Renal cortical epithelial cell (primary cell): Measurements from ENCODE around the gene MBD3L4. TPM values are rescaled to one million over a fixed set of nuclear protein-coding genes. Genes with fewer than 3 reads are reported as not detected.
"Not testable (repeated sequence)": the region's sequence is repeated elsewhere in the genome, so short reads cannot be mapped to it uniquely, and the experiment has no call there.

ENCODE experiments used
- DNase-seq: peaks from one replicate; pipeline ENCODE4 v3.0.0-alpha.2; 2011; ENCODE audit warnings: low read depth
- total RNA-seq: library from RNA; depleted of rRNA; stranded (reverse); fragments of >200 nt; gene quantifications from 2 replicates; pipeline ENCODE4 v1.2.3, GENCODE V29; 2014

The MBD3L4 gene
- total RNA-seq, 1 donor from 2014 or later: not detected

DNA sequence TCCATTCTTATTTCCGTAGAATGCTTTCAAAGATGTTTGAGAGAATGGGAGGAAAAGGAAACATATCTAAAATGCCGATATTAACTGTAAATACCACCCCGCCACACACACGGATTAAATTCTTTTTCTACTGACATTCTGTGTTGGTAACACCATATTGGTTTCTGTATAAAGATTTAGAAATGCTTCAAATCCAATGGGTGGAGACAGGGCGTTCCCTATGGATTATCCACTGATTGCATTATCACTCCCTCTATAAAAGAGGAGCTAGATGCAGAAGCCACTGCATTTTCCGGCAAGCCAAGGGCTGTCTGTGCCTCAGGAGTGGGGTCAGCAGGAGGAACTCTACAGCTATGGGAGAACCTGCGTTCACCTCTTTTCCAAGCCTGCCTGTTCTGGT, 9.0 kb upstream of the MBD3L4 start, which contains the start of gene MBD3L2:
TSS of gene MBD3L2 (plus strand) at position 301 of the 400 bp plus-strand sequence. CDS start at position 354, 53 bp downstream.
- not testable (repeated sequence) for DNase-seq

DNA sequence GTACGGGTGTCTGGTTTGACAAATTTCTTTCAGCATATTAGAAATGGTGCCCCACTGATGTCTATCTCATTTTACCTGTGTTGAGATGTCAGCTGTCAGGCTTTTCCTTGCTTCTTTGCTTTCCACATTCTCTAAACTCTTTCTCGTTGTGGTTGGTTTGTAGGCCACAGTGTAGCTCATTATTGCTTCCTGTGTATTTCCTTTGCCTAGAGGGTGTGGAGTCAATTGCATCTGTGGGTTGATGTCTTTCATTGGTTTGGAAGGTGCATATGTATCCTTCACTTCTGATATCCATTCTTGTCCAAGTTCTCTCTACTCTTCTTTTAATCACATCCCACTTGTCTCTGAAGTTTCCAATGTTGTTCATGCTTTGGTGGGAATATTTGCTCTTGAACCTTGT, 1.6 kb upstream of the MBD3L4 start:
- not testable (repeated sequence) for DNase-seq

DNA sequence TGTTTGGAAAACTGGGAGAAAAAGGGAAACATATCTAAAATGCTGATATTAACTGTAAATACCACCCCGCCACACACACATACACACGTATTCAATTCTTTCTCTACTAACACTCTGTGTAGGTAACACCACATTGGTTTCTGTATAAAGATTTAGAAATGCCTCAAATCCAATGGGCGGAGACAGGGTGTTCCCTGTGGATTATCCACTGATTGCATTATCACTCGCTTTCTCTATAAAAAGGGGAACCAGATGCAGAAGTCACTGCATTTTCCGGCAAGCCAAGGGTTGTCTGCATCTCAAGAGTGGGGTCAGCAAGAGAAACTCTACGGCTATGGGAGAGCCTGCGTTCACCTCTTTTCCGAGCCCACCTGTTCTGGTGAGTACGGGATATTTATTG, 9.7 kb downstream of the MBD3L4 start, which contains the start of gene MBD3L5:
TSS of gene MBD3L5 (plus strand) at position 301 of the 400 bp plus-strand sequence. CDS start at position 335, 34 bp downstream.
- DNase-seq: not testable (repeated sequence)

DNA sequence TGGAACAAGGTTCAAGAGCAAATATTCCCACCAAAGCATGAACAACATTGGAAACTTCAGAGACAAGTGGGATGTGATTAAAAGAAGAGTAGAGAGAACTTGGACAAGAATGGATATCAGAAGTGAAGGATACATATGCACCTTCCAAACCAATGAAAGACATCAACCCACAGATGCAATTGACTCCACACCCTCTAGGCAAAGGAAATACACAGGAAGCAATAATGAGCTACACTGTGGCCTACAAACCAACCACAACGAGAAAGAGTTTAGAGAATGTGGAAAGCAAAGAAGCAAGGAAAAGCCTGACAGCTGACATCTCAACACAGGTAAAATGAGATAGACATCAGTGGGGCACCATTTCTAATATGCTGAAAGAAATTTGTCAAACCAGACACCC, 11.2 kb downstream of the MBD3L4 start:
- not testable (repeated sequence) for DNase-seq

DNA sequence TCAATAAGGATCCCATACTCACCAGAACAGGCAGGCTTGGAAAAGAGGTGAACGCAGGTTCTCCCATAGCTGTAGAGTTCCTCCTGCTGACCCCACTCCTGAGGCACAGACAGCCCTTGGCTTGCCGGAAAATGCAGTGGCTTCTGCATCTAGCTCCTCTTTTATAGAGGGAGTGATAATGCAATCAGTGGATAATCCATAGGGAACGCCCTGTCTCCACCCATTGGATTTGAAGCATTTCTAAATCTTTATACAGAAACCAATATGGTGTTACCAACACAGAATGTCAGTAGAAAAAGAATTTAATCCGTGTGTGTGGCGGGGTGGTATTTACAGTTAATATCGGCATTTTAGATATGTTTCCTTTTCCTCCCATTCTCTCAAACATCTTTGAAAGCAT, 18.6 kb downstream of the MBD3L4 start, which contains the start of gene MBD3L2B:
TSS of gene MBD3L2B (minus strand) at position 101 of the 400 bp plus-strand sequence. CDS start at position 67, 34 bp downstream.
- not testable (repeated sequence) for DNase-seq

DNA sequence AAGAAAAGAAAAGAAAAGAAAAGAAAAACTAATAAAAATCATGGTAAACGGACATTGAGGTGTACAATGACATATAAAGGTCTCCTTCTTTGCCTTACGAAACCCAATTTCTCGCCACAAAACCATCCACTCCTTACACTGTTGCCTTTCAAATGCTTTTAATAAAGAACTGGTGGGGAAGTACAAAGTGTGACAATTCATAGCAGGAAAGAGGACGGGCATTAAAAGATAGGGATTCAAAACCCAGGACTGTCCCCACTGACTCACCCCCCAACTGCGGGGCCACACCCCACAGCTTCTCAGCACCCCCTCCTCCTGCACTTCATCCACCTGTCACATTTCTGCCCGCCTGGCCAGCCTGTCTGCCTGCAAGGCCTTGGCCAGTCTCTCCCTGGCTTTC, 21.2 kb downstream of the MBD3L4 start:
- DNase-seq: no peak

DNA sequence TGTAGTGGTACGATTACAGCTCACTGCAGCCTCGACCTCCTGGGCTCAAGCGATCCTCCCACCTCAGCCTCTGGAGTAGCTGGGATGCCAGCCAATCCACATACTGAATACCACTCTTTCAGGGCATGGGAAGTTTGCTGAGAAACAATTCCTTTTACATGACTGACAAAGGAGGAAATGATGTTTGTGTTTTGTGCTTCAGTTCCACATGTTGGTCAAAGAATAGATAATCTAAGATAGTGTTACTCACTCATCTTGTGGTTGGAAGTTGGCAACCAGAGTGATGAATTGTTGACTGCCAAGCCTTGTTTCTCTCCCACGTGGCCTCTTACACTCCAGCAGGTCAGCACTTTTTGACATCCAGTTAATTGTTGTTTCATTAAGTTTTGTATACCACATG, 26.3 kb downstream of the MBD3L4 start:
- DNase-seq: peak; percentile 78

DNA sequence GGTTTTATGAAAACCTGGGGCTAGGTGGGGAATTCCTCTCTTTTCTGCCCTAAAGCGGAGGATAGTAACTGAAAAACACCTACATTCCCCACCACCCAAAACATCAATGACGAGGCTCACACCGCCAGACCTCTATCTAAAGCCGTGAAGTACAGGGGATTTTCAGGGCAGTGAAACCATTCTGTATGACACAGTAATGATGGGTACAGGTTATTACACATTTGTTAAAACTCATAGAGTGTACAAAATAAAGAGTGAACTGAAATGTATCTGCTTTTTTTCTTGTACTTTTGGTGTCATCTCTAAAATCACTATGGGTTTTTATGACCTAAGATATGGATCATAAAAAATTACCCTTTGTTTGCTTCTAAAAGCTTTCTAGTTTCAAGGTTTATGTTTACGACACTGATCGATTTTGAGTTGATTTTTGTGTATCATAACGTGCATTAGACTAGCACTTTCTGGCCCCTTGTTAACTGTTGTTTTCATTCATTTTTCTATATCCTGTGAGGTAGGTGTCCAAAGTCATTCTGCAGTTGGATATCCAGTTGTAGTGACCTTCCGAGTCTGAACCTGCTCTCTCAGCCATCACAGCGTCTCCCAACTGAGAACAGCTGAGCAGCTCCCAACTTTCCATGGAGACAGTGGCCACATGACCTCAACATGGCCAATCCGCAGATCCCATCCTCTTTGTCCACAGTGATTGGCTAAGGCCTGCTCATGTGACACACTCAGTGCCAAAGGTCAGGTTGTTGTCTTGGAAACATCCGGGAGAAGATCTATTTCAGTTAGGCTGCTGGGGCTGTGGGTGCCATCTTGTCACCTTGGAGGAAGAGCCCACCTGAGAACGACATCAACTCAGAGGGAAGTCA, 29.0 kb downstream of the MBD3L4 start:
- DNase-seq: no peak

DNA sequence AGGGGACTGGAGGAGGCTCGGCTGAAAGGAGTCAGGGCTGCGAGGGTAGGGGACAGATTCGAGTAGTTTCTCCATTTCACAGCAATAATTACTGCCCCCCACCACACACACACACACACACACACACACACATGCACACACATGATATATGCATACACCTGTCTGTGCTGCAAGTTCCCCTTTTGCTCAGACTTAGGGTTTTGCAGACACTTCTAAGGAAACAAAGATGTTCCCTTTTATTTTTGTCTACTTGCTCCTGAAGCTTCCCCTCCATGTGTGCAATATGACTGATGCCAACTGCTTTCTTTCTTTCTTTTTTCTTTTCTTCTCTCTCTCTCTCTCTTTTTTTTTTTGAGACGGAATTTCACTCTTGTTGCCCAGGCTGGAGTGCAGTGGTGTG, 32.1 kb downstream of the MBD3L4 start:
- no peak for DNase-seq

DNA sequence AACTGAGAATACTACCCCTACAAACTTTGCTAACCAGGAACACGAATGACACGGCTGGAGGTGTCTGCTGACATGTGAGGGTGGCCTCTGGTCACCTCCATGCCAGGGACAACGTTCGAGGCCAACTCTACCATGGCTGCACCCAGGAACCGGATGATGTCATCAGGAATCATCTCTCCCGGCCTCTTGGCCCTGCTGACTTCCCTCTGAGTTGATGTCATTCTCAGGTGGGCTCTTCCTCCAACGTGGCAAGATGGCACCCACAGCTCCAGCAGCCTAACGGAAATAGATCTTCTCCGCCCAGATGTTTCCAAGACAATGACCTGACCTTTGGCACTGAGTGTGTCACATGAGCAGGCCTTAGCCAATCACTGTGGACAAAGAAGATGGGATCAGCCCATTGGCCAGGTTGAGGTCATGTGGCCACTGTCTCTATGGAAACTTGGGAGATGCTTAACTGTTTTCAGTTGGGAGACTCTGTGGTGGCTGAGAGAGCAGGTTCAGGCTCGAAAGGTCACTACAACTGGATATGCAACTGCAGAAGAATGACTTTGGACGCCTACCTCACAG, 33.8 kb downstream of the MBD3L4 start:
- DNase-seq: no peak

DNA sequence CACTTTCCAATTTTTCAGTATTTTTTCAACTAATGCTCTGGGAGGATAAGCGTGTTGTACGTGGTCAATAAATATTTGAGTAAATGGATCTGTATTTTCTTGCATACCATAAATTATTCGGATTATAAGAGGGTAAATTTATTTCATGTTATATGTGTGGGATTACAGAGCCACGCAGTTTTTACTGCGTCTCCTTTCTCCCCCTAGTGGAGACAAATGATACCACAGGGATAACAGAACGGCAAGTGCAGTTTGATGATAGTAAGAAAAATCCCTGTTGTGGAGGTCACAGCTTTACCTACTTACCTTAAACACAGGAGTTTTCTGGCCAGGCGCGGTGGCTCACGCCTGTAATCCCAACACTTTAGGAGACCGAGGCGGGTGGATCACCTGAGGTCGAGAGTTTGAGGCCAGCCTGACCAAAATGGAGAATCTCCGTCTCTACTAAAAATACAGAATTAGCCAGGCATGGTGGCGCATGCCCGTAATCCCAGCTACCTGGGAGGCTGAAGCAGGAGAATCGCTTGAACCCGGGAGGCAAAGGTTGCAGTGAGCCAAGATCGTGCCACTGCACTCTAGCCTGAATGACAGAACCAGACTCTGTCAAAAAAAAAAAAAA, 35.6 kb downstream of the MBD3L4 start:
- peak; percentile 28 for DNase-seq

DNA sequence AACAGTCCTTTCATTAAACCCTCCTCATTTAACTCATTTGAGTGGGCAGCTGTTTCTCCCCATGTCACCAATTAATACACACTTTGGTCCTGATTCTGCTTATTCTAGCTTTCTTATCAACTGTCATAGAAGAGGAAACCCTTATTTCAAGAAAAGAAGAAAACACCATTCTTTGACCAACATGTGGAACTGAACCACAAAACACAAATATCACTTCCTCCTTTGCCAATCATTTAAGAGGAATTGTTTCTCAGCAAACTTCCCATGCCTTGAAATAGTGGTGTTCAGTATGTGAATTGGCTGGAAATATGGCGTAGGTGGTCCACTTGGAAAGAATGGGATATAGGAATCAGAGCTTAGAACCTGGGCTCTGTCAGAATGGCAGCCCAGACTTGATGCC, 39.2 kb downstream of the MBD3L4 start:
- DNase-seq: no peak

DNA sequence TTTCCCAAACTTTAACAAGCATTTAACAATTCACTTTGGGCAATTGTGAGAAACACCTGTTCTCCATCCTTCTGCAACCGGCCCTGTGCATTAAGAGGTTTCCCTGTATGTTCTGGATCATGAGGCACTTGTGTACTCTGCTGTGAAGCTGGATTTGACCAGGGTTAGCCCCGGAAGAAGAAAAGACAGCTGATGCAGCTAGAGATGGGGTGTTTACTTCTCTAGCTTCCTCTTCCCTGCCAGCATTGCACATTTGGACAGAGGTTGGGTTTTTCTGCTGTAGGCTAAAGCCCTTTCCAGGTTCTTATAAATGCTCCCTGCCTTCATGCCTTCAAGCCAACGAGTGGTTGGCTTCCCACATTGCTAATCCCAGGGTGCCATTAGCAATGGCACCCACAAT, 39.6 kb downstream of the MBD3L4 start:
- DNase-seq: no peak

DNA sequence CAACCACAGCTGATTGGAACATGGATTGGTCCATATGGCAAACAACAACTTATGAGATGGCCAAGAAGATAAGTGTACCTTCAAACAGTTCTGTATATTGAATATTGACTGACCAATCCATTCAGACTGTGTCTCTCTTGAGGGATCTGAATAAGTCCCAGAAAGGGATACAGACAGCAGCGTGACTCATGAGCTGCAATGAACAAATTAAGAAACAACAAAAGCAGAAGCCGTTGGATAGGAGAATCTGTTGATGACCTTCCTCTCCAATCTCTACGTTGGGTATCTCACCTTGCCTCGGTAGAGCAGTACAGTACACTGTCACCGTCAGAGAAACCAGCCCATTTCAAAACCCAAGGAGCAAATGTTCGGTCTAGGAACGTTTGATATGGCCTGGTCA, 40.0 kb downstream of the MBD3L4 start:
- no peak for DNase-seq

DNA sequence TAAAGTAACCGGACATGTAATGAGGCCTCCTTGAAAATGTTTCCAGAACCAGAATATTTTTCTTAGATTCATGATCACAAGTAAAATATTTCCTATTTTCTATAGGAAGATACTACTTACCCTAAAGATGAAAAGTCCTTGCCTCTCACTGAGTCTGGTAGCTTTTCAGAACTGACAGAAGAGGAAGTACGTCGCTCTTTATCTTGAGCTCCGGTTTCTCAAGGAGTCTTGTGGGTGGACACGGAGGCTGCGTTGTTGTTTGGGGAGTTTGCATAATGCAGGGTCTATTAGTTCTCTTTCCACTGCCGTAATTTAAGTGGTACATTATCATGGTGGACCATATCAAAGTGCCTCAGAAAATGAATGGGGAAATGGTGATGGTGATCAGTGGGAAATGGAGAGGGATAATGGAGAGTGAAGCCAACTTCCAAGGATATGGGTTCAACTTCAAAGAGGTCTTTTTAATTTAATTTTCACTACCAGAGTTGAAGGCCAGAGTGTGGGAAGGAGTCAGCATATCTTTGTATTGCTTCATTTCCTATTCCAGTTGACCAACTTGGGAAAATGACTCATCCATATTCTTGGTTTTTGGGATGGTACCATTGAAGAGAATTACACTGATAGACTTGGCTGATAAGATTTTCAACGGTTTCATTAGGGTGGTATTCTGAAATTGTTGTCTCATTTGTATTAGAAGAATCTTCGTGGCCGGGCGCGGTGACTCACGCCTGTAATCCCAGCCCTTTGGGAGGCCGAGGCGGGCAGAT, 42.1 kb downstream of the MBD3L4 start:
- DNase-seq: peak; percentile 5

DNA sequence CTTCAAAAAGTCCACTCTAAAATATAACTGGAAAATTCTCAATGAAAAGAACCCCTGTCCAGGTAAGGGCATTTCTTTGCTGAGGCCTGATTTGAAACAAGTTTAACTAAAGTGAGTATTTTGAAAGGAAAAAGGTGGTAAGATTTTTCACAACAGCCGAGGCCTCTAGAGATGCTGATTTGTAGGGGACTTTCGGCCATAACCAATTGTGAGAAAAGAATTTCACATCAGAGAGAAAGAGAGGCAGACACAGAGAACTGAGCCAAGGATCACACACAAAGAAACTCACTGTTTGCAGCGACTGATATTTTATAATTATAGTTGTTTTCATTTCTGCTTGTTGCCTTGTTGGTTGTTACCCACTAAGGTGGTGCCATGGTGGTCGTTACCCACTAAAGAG, 43.2 kb downstream of the MBD3L4 start:
- DNase-seq: no peak

DNA sequence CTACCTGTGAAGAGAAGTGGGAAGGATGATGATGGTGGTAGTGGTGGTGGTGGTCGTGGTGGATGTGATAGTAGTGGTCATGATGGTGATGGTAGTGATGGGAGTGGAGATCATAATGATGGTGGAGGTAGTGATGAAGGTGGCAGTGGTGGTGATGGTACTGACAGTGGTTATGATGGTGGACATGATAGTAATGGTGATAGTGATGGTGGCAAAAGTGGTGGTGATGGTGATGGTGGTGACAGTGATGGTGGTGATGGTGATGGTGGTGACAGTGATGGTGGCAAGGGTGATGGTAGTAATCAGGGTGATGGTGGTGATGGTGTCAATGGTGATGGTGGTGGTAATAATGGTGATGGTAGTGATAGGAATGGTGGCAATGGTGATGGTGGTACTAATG, 44.9 kb downstream of the MBD3L4 start:
- no peak for DNase-seq

DNA sequence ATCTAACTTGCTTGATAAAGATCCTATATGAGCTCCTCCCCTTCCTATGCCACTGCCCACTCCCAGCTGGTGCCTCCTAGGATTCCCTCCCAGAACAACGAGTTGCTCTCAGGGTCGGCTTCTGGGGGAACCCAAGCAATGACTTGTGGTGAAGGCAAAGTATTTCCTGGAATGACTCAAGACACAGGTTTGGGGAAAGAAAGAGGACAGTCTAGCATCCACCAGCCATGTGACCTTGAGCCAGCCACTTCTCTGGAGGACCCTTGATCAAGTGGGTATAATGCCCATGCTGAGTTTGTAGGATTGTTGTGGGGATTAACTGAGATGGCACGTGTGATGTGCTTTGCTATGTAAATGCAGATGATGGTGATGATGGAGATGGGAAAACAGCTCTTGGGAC, 51.7 kb downstream of the MBD3L4 start:
- no peak for DNase-seq

DNA sequence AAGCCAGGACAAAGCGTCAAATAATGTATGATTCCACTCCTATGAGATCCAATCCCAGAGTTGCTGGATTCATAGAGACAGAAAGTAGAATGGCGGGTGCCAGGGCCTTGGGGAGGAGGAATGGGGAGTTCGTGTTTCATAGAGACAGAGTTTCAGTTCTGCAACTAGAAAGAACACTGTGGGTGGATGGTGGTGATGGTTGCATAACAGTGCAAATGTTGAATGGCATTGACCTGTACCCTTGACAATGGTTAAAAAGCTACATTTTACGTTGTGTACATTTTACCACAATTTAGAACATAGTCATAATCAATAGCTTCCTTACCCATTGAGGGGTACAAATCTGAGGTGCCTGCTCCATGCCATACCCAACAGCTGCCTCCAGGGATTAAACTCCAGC, 52.1 kb downstream of the MBD3L4 start:
- no peak for DNase-seq
